ENCODE results near the gene THADA.
"Not testable (repeated sequence)": the region's sequence is repeated elsewhere in the genome, so short reads cannot be mapped to it uniquely, and the experiment has no call there.

THADA gene

DNA sequence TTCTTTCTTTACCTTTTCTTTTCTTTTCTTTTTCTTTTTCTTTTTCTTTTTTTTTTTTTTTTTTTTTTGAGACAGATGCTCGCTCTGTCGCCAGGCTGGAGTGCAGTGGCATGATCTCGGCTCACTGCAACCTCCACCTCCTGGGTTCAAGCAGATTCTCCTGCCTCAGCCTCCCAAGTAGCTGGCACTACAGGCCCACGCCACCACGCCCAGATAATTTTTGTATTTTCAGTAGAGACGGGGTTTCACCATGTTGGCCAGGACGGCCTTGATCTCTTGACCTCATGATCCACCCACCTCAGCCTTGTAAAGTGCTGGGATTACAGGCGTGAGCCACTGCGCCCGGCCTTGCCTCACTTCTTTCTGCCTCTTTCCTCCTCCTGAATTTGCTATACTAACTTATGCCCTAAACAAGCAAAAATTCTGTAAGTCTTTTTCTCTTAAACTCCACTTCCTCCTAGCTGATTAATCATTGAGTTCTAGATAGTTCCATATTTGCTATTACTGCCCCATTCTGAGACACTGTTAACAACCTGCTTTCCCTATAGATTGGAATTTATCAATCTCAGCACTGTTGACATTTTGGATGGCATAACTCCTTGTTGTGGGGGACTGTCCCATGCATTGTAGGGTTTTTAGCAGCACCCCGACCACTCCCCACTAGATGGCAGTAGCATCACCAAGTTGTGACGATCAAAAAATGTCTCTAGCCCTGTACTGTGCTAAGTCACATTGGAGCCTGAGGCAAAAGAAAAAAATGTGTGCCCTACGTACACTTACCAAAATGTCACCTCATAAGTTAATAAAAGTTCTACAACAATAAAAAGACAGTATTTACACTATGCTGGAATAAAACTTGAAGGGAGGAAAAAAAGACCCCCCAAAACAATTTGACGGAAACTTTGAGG lies 16.4 kb upstream of the THADA start:
- H3K4me3 ChIP-seq (ENCODE audit: control insufficient read depth, low read depth, low read length): no peak overlapping the region
- peak; percentile 75 for DNase-seq (ENCODE audit: low read depth)
- TF ChIP-seq CTCF (conservative IDR thresholded peaks at IDR 0.05; ENCODE audit: control insufficient read depth, insufficient read depth, low read depth, low read length): peak; percentile 87

DNA sequence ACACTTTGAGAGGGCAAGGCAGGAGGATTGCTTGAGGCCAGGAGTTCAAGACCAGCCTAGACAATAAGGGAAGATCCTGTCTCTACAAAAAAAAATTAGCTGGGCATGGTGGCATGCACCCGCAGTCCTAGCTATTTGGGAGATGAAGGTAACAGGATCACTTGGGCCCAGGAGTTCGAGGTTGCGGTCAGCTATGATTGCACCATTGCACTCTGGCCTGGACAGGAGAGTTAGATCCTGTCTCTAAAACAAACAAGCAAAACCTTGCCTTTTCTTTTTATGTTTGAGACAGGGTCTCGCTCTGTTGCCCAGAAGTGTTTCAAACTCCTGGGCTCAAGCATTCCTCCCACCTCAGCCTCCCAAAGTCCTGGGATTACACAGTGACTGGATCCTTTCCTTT lies 14.5 kb upstream of the THADA start:
- H3K4me3 ChIP-seq (ENCODE audit: control insufficient read depth, low read depth, low read length): no peak overlapping the region
- no peak for DNase-seq (ENCODE audit: low read depth)
- no peak for TF ChIP-seq CTCF (conservative IDR thresholded peaks at IDR 0.05; ENCODE audit: control insufficient read depth, insufficient read depth, low read depth, low read length)

- peak; percentile 63 for DNase-seq (ENCODE audit: low read depth)
- peak; percentile 62 for TF ChIP-seq CTCF (conservative IDR thresholded peaks at IDR 0.05; ENCODE audit: control insufficient read depth, insufficient read depth, low read depth, low read length)
- H3K4me3 ChIP-seq (ENCODE audit: control insufficient read depth, low read depth, low read length): no peak overlapping the region
These were observed 13.6 kb upstream of the THADA start for GRCh38 chr2:43609290-43609918.

DNA sequence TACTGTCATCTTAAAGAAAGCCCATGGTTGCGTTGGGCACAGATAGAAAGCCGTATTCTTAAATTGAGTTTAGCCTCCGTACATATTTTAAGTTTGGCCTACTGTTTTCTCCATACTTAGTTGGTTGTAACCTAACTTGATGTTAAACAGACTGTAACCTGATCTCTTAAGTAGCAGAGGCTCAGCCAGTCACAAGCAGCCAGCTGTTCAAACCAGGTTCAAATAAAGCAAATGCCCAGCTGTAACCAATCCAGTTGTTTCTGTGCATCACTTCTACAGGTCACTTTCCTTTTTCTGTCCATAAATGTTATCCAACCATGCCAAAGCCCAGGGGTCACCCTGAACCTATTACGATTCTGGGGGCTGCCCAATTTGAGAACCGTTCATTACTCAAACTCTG lies 10.0 kb upstream of the THADA start:
- no peak for DNase-seq (ENCODE audit: low read depth)
- no peak for TF ChIP-seq CTCF (conservative IDR thresholded peaks at IDR 0.05; ENCODE audit: control insufficient read depth, insufficient read depth, low read depth, low read length)

GRCh38 chr2:43605079-43605655 lies 9.3 kb upstream of the THADA start:
- peak; percentile 68 for TF ChIP-seq CTCF (conservative IDR thresholded peaks at IDR 0.05; ENCODE audit: control insufficient read depth, insufficient read depth, low read depth, low read length)
- DNase-seq (ENCODE audit: low read depth): peak; percentile 67
- H3K4me3 ChIP-seq (ENCODE audit: control insufficient read depth, low read depth, low read length): no peak overlapping the region

More for the DNA sequence above, 10.0 kb upstream of the THADA start:
- H3K4me3 ChIP-seq (ENCODE audit: control insufficient read depth, low read depth, low read length): no peak overlapping the region

- TF ChIP-seq CTCF (conservative IDR thresholded peaks at IDR 0.05; ENCODE audit: control insufficient read depth, insufficient read depth, low read depth, low read length): no peak
- DNase-seq (ENCODE audit: low read depth): no peak
- H3K4me3 ChIP-seq (ENCODE audit: control insufficient read depth, low read depth, low read length): no peak overlapping the region
These were observed 8.8 kb upstream of the THADA start for GRCh38 chr2:43604674-43605073.

GRCh38 chr2:43600596-43600995 lies 4.8 kb upstream of the THADA start:
- H3K4me3 ChIP-seq (ENCODE audit: control insufficient read depth, low read depth, low read length); DNase-seq (ENCODE audit: low read depth): not testable (repeated sequence)

Data from fibroblast of mammary gland (primary cell).